K562 (cell line): Measurements from ENCODE around the gene AFAP1. TPM values are rescaled to one million over a fixed set of nuclear protein-coding genes. Genes with fewer than 3 reads are reported as not detected.

Experiments
- ATAC-seq: fragments of 200-7000 bp; cut with Tn5 transposase; 3 replicates; pipeline ENCODE4 v1.9.1; 2020; ENCODE audit warnings: moderate library complexity
- BruUV-seq: library from RNA; stranded (reverse); fragments of 400-500 nt; replicated peaks from 2 replicates; lab custom pipeline; 2021; lab: Mats Ljungman, UMichigan
- CTCF ChIA-PET: fragments of 300-600 bp; formaldehyde crosslinking; extraction: SDS; loops from one replicate; lab custom pipeline; 2021; ENCODE audit warnings: low intra/inter-chr PET ratio; lab: Yijun Ruan, JAX
- POLR2A ChIA-PET: fragments of 300-600, 350-650 bp; sonication (Branson Sonifier 250); formaldehyde crosslinking; extraction: SDS; loops from one replicate; lab custom pipeline; 2021; ENCODE audit warnings: antibody characterized with exemption, inconsistent platforms; lab: Yijun Ruan, JAX
- DNase-seq, 4 experiments: peaks; one replicate each; pipeline versions ENCODE4 v3.0.0 to v3.0.0-alpha.2; 2011 to 2018; ENCODE audit warnings: low spot score in 3 of 4, mixed read lengths in 3 of 4; ENCODE audit errors: extremely low read depth in 1 of 4
- FAIRE-seq: peaks from 2 replicates; lab custom pipeline; 2011; peaks lifted over from hg19 to GRCh38; lab: Jason Lieb, UNC
- H2AFZ ChIP-seq: 2 replicates; pipeline ENCODE4 v1.6.0; 2011; ENCODE audit warnings: low read depth, low read length, control low read depth, inconsistent platforms
- H3K27ac ChIP-seq: fragments of 200-600 bp; 3 replicates; pipeline ENCODE4 v1.8.0; 2011; ENCODE audit warnings: low read depth, mild to moderate bottlenecking, control low read depth, inconsistent platforms, low read length, moderate library complexity, mixed read lengths; ENCODE audit errors: extremely low read depth
- H3K27me3 ChIP-seq, 2 experiments: fragments of 300-600 bp in 1 of 2; 2 replicates in 1 of 2; 3 replicates in 1 of 2; pipeline versions ENCODE4 v1.6.0 to v1.8.0; 2011; ENCODE audit warnings: inconsistent platforms in 2 of 2, low read length in 2 of 2, mild to moderate bottlenecking in 1 of 2, mixed read lengths in 1 of 2, moderate library complexity in 1 of 2; ENCODE audit not compliant: control insufficient read depth in 2 of 2, insufficient read depth in 2 of 2
- H3K36me3 ChIP-seq: fragments of 300-600 bp; 3 replicates; pipeline ENCODE4 v1.8.0; 2011; ENCODE audit warnings: mild to moderate bottlenecking, low read length, inconsistent platforms; ENCODE audit not compliant: control insufficient read depth, insufficient read depth
- H3K4me1 ChIP-seq, 2 experiments: fragments of 200-600 bp in 1 of 2; replicated peaks in 1 of 2; 2 replicates in 1 of 2; 3 replicates in 1 of 2; pipeline versions ENCODE4 v1.5.1 to v1.8.0; 2011; ENCODE audit warnings: inconsistent platforms in 2 of 2, low read length in 2 of 2, mild to moderate bottlenecking in 1 of 2, mixed read lengths in 1 of 2, moderate library complexity in 1 of 2; ENCODE audit not compliant: control insufficient read depth in 2 of 2, insufficient read depth in 2 of 2
- H3K4me2 ChIP-seq: 2 replicates; pipeline ENCODE4 v1.6.1; 2011; ENCODE audit warnings: low read length, control low read depth, inconsistent platforms, mixed read lengths; ENCODE audit not compliant: insufficient read depth
- H3K4me3 ChIP-seq: fragments of 200-600 bp; sonication (generic), shearing (Covaris generic); 2 replicates; pipeline ENCODE4 v1.5.1; 2016; ENCODE audit warnings: control low read depth, inconsistent platforms
- H3K79me2 ChIP-seq: fragments of 200-600 bp; 3 replicates; pipeline ENCODE4 v1.8.0; 2011; ENCODE audit warnings: low read length, inconsistent platforms; ENCODE audit not compliant: control insufficient read depth, insufficient read depth
- H3K9ac ChIP-seq, 2 experiments: 2 replicates each; pipeline versions ENCODE4 v1.6.0 to v1.6.1; 2011; ENCODE audit warnings: low read depth in 2 of 2, low read length in 2 of 2, control low read depth in 1 of 2, inconsistent platforms in 1 of 2, mild to moderate bottlenecking in 1 of 2, mixed read lengths in 1 of 2; ENCODE audit not compliant: insufficient read depth in 1 of 2
- H3K9me1 ChIP-seq: one replicate; pipeline ENCODE4 v1.6.0; 2011; ENCODE audit warnings: inconsistent platforms, mild to moderate bottlenecking, low read length, moderate library complexity; ENCODE audit not compliant: control insufficient read depth, insufficient read depth
- H3K9me3 ChIP-seq: replicated peaks from 2 replicates; pipeline ENCODE4 v1.5.1; 2011; ENCODE audit warnings: low read depth, low read length, inconsistent platforms; ENCODE audit not compliant: control insufficient read depth, insufficient read depth
- H4K20me1 ChIP-seq: replicated peaks from 2 replicates; pipeline ENCODE4 v1.6.1; 2011; ENCODE audit warnings: low read length, inconsistent platforms, mixed read lengths; ENCODE audit not compliant: control insufficient read depth, insufficient read depth
- CC2D1A ChIP-seq: fragments of 450-650 bp; IDR thresholded peaks from 2 replicates; pipeline ENCODE4 v1.6.1; 2017; ENCODE audit warnings: mild to moderate bottlenecking
- TARDBP ChIP-seq: fragments of 450-650 bp; IDR thresholded peaks from 2 replicates; pipeline ENCODE4 v1.6.1; 2016
- ZNF12 ChIP-seq: sonication (generic); formaldehyde crosslinking; IDR thresholded peaks from 2 replicates; pipeline ENCODE4 v1.4.0; 2020; ENCODE audit warnings: mild to moderate bottlenecking, missing genetic modification reagents
- ZNF133 ChIP-seq: fragments of 250-450 bp; sonication (Bioruptor Pico); IDR thresholded peaks from 2 replicates; pipeline ENCODE4 v1.4.0; 2020; ENCODE audit warnings: mild to moderate bottlenecking
- WGBS: fragments of 100-300 bp; shearing (Covaris generic); methylation state at CpG from one replicate; pipeline ENCODE4 v1.1.6; 2016; ENCODE audit warnings: low coverage, mixed read lengths; ENCODE audit not compliant: insufficient coverage; ENCODE audit errors: missing lambda C conversion rate; 5-methylcytosine and 5-hydroxymethylcytosine counted together
- in situ Hi-C: fragments of 300-500 bp; cut with MboI; formaldehyde crosslinking; loops from 4 replicates; pipeline ENCODE4 v1.15.0; 2018; ENCODE audit warnings: inconsistent platforms, mixed read lengths
- intact Hi-C: fragments of 100-400 bp; cut with micrococcal nuclease; formaldehyde crosslinking; loops from 2 replicates; pipeline ENCODE4 v1.14.2; 2022
- polyA plus RNA-seq, 8 experiments: library from polyadenylated mRNA; depleted of rRNA in 4 of 8; stranded (reverse) in 5 of 8; unstranded in 3 of 8; fragments of >200 nt; fragmentation: Nextera tagmentation in 2 of 8; fragmentation: Illumina TruSeq in 1 of 8; extraction: Ambion mirVana in 2 of 8; extraction: Trizol in 1 of 8; gene quantifications; 2 replicates each; pipeline versions ENCODE4 v1.2.1 to v1.2.3, GENCODE V29; 2011 to 2014; ENCODE audit warnings: inconsistent platforms in 1 of 8, missing spikeins in 1 of 8
- total RNA-seq, 7 experiments: library from RNA; depleted of rRNA in 6 of 7; stranded (reverse); fragments of >200 nt in 6 of 7; fragmentation: Illumina TruSeq in 2 of 7; extraction: Trizol in 2 of 7; gene quantifications; 2 replicates each; pipeline versions ENCODE4 v1.2.1 to v1.2.3, GENCODE V29; 2011 to 2021; ENCODE audit warnings: low replicate concordance in 1 of 7
- TF ChIP-seq, protein P1 (sequence below), 2 experiments: fragments of 450-650 bp; IDR thresholded peaks; 2 replicates each; pipeline ENCODE4 v1.6.1; 2016; ENCODE audit warnings: mild to moderate bottlenecking in 2 of 2, borderline replicate concordance in 1 of 2, low read depth in 1 of 2, moderate library complexity in 1 of 2

AFAP1 gene
- total and polyA plus RNA-seq, 9 of the 15 experiments (the other 6 are each of a cell fraction or from before 2014, with no cell fraction given), result 0.07 to 0.42 (median 0.12) TPM; not detected in 1

DNA sequence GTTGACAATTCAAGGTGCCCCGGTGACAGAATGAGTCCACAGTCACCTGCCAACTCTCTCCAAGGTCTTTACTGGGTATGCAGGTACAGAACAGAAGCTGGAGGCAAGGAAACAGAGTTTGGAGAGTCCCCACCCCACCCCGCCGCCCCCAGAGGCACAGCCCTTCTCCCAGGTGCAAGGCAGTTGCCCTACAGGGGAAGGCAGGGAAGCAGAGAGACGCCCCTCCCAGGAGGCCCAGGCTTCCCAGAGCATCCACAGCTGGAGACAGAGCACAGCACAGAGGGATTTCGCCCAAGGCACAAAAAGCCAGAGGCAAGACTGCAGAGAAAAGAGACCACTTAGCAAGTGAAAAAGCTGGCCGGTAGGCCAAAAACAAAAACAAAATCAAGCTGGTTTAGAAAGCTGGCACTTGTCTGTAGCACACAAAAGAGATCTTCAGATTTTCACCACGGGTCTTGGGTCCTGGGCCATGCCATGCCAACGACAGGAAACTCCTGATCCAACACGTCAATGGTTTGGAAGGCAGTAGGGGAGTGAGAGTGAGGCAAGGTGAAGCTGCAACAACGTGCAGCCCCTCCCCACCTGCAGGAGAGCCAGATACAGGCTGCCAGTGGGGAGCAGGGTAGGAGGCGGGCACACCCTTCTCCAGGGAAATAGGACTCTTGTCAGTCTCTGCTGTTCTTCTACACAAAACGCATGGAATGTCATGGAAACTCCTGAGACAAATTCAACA lies 113.3 kb downstream of the AFAP1 start:
- no peaks in the 10 kb centered on the region for H3K36me3 ChIP-seq
- TF ChIP-seq ZNF12 (peak; percentile 96), TARDBP (no peak)
- no peaks in the 10 kb centered on the region for H3K9me3 ChIP-seq
- POLR2A ChIA-PET, result interaction anchor here (0.6 to 1.8 kb wide), 3 partner anchors 9 to 129 kb away, joined by 3 to 6 read pairs (median 4); no protein-coding TSS in a partner anchor
- DNase-seq, result no peak
- intact Hi-C loops, result no loop called here
- H3K9ac ChIP-seq, result no peak overlapping the region
- no peak overlapping the region for H3K4me2 ChIP-seq
- peaks cover 0 to 15% of the 10 kb centered on the region in 2 experiments; a peak in 3 of 5 replicates for H3K4me1 ChIP-seq
- H3K4me3 ChIP-seq, result no peak overlapping the region
- peaks cover 10 to 22% of the 10 kb centered on the region in 2 experiments; a peak in 4 of 5 replicates for H3K27me3 ChIP-seq
- H3K27ac ChIP-seq, result no peak overlapping the region
- WGBS, result 3% methylated on average over 12 of the region's 12 CpGs
- no peak for ATAC-seq
- in situ Hi-C loops, result no loop called here
- BruUV-seq, result no TSS peak
- no peaks in the 10 kb centered on the region for H3K9me1 ChIP-seq
- CTCF ChIA-PET, result no interaction called here
- no peak overlapping the region for H2AFZ ChIP-seq
- H4K20me1 ChIP-seq, result no peaks in the 10 kb centered on the region
- no peak for FAIRE-seq
- H3K79me2 ChIP-seq, result no peaks in the 10 kb centered on the region

DNA sequence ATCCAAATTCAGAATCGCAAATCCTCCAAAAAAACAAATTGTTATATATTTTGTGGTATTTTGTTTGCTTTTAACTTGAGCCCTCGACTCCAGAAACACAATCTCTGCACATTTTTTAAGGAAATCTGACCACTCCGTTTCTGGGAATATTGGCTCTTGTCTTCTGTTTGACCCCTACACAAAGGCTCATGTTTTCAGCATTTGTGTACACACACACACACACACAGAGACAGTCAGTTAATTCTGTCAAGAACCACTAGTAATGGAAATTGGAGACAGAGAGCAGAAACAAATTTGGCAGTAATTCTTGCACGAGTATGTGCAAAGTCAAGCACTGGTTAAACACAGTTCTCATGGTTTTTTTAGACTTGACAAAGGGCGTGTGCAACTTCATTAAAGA lies 115.4 kb downstream of the AFAP1 start:
- BruUV-seq, result no TSS peak
- ATAC-seq (no peak), DNase-seq (no peak), FAIRE-seq (no peak)
- intact Hi-C loops, result no loop called here
- H3K27me3 ChIP-seq, result peaks cover 10 to 37% of the 10 kb centered on the region in 2 experiments; a peak in 4 of 5 replicates
- peaks cover 0 to 3% of the 10 kb centered on the region in 2 experiments; a peak in 3 of 5 replicates for H3K4me1 ChIP-seq
- in situ Hi-C loops, result no loop called here
- no peak overlapping the region for H2AFZ ChIP-seq
- H3K9ac ChIP-seq, result no peak overlapping the region
- ChIA-PET POLR2A (interaction anchor here (1.8 kb wide), 1 partner anchor 14 kb away, joined by 6 read pairs; no protein-coding TSS in a partner anchor), CTCF (interaction anchor here (0.5 kb wide), 1 partner anchor 10 kb away, joined by 3 read pairs; no protein-coding TSS in a partner anchor)
- H3K27ac ChIP-seq, result no peak overlapping the region
- no peak overlapping the region for H3K4me2 ChIP-seq
- H3K9me3 ChIP-seq, result no peaks in the 10 kb centered on the region
- no peak overlapping the region for H3K4me3 ChIP-seq
- H3K9me1 ChIP-seq, result no peaks in the 10 kb centered on the region
- no peaks in the 10 kb centered on the region for H3K79me2 ChIP-seq
- H3K36me3 ChIP-seq, result no peaks in the 10 kb centered on the region
- no peaks in the 10 kb centered on the region; the same call in 1 of the 2 replicates for H4K20me1 ChIP-seq
- 3% methylated on average over 5 of the region's 5 CpGs for WGBS
- TF ChIP-seq CC2D1A, result no peak
- TF ChIP-seq ZNF133, result no peak
- TF ChIP-seq, protein P1, sequence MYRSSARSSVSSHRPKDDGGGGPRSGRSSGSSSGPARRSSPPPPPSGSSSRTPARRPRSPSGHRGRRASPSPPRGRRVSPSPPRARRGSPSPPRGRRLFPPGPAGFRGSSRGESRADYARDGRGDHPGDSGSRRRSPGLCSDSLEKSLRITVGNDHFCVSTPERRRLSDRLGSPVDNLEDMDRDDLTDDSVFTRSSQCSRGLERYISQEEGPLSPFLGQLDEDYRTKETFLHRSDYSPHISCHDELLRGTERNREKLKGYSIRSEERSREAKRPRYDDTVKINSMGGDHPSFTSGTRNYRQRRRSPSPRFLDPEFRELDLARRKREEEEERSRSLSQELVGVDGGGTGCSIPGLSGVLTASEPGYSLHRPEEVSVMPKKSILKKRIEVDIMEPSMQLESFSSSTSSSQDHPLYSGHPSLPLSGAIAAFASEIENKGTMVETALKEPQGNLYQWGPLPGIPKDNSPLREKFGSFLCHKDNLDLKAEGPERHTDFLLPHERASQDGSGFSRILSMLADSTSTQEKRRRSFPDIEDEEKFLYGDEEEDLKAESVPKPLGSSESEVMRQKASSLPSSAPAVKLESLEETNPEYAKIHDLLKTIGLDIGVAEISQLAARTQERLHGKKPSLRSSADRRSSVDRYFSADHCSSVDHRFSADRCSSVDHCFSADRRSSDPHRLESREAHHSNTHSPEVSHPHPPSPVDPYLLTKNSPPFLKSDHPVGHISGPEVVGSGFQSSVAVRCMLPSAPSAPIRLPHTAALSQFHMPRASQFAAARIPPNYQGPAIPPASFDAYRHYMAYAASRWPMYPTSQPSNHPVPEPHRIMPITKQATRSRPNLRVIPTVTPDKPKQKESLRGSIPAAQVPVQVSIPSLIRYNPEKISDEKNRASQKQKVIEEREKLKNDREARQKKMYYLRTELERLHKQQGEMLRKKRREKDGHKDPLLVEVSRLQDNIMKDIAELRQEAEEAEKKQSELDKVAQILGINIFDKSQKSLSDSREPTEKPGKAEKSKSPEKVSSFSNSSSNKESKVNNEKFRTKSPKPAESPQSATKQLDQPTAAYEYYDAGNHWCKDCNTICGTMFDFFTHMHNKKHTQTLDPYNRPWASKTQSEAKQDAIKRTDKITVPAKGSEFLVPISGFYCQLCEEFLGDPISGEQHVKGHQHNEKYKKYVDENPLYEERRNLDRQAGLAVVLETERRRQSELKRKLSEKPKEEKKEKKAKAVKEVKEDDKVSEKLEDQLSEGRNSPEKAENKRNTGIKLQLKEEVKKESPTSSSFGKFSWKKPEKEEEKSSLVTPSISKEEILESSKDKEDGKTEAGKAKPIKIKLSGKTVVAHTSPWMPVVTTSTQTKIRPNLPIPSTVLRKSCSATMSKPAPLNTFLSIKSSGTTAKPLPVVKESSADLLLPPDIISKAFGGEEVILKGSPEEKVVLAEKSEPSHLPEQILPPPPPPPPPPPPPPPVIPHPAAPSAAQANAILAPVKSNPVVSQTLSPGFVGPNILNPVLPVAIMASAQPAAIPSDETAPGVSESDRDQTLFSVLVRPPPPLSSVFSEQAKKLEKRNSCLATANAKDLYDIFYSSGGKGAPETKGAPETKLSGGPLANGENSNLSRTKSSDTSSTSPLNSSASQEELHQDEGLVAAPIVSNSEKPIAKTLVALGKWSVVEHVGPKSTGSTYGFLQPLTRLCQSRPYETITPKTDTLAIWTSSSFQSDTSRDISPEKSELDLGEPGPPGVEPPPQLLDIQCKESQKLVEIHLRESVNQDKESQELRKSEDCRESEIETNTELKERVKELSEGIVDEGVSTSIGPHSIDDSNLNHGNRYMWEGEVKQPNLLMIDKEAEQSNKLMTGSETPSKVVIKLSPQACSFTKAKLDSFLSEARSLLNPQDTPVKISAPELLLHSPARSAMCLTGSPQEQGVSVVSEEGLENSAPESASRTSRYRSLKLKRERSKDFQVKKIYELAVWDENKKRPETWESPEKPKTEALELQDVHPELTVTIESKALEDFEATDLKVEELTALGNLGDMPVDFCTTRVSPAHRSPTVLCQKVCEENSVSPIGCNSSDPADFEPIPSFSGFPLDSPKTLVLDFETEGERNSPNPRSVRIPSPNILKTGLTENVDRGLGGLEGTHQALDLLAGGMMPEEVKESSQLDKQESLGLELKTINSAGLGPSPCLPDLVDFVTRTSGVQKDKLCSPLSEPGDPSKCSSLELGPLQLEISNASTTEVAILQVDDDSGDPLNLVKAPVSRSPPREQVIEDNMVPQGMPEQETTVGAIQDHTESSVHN (IDR thresholded peaks at IDR 0.05; ENCODE audit: borderline replicate concordance in 1 of 2, low read depth in 1 of 2), result no peak
